ENCODE results near the gene FAM131C.
"Not testable (repeated sequence)": the region's sequence is repeated elsewhere in the genome, so short reads cannot be mapped to it uniquely, and the experiment has no call there.

Gene FAM131C, protein sequence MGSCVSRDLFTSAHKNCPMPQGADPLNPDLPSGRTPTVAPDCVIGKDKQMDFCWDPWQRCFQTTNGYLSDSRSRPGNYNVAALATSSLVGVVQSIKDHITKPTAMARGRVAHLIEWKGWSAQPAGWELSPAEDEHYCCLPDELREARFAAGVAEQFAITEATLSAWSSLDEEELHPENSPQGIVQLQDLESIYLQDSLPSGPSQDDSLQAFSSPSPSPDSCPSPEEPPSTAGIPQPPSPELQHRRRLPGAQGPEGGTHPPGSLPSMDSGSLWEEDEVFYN

DNA sequence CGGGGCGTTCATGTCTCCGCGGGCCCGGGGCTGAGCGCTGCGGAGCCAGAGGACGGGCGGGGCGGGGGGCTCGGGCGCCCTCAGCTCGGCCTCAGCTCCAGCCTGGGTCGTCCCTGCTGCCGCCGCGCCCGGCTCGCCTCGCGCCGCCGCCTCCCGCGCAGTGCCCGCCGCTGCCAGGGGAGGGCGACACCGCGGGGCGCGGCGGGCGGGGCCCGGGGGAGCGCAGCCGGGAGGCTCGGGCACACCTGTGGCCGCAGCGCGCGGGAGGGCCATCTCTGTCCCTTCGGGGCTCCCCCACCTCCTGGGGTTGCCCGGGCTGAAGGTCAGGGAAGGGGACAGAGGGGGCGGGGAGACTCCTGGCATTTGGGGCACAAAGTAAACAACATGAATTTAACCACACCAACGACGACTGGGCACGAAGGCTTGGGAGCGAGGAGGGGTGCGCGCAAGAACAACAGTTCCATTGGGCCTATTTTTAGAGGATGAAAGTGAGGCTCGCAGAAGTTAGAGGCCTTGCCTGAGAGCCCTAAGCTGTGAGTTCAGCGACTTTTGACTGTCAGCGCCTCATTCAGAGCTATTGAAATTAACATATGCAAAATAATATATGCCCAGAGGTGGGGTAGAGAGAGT lies at the start of gene FAM131C:
Gene FAM131C (minus strand): TSS at position 162 of the 630 bp plus-strand sequence. CDS start 209 bp downstream, outside the sequence.
- DNase-seq (ENCODE audit: low read depth in 2 of 2) = peak; percentile 16 to 27

- DNase-seq (ENCODE audit: low read depth in 2 of 2) = peak; percentile 55 to 59
Observed at GRCh38 chr1:16122916-16123315, 49.5 kb upstream of the FAM131C start.

- no peak for DNase-seq (ENCODE audit: low read depth in 2 of 2)
Observed at GRCh38 chr1:16122350-16122881, 49.0 kb upstream of the FAM131C start.

GRCh38 chr1:16120940-16121410 lies 47.5 kb upstream of the FAM131C start:
- no peak for DNase-seq (ENCODE audit: low read depth in 2 of 2)

GRCh38 chr1:16120407-16120806 lies 47.0 kb upstream of the FAM131C start:
- no peak for DNase-seq (ENCODE audit: low read depth in 2 of 2)

DNA sequence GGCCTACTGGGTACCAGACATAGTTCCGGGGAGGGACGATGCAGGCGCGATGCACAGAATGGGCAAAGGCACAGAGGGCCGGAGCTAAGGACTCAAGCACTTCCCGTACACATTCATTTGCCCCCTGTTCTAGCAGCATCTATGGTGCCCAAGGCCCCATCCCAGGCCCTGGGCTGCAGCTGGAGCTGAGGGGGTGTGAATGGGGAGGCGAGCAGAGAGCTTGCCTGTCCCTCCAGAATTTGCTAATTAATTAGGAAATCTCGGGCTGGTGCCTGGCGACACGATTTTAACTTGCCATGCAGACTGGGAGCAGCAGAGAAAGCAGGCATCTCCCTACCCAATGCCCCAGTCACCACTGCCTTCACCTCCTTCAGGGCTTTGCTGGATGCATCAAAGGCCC lies 46.5 kb upstream of the FAM131C start:
- no peak for DNase-seq (ENCODE audit: low read depth in 2 of 2)

DNA sequence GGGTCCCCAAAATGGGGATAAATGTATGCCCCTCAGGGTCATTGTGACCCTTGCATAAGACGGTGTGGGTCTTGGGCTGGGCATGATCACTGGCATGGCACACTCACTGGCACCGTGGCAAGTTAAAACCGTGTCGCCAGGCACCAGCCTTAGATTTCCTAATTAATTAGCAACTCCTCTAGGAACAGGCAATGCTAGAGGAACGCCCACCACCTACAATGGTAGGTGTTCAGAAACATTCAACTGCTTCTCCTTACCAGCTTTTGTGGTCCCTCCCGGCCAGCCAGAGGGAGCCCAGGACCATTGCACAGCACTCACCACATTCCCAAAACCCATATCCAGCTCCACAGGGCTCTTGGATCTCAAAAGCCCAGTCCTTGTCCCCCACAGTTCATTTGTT lies 46.1 kb upstream of the FAM131C start:
- DNase-seq (ENCODE audit: low read depth in 2 of 2) = no peak

DNA sequence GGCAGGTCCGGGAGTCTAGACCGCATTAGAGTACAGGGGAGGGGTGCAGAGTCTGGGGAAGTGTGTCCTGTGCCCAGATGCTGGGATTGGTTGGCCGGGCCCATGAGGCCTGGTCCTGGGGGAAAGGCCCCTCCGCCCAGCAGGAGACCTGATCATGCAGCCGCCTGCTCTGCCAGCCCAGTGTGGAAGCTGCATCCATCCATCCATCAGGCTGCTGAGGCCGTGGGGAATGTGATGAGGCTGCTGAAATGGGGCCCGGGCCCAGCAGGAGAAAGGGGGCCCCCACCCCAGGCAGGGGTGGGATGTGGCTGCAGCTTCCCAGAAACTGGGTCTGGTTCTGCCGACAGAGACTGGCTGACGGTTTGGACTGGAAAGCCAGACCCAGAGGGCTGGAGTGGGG lies 45.3 kb upstream of the FAM131C start:
- no peak for DNase-seq (ENCODE audit: low read depth in 2 of 2)

DNA sequence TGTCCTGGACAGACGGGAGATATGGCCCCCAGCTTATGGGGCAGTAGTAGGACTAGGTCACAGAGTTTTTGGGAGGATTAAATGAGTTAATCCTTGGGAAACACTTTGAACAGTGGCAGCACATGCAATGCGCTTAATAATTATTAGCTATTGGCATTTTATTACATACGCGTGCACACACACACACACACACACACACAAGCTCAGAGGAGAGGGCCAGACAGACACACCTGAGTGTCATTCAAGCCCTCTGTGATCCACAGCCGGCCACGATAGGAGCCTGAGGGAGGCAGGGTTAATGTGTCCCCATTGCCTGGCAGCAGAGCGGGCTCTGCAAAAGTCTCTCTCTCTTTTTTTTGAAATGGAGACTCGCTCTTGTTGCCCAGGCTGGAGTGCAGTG lies 44.5 kb upstream of the FAM131C start:
- no peak for DNase-seq (ENCODE audit: low read depth in 2 of 2)

GRCh38 chr1:16117369-16117768 lies 43.9 kb upstream of the FAM131C start:
- DNase-seq (ENCODE audit: low read depth in 2 of 2) = no peak

GRCh38 chr1:16116625-16117024 lies 43.2 kb upstream of the FAM131C start:
- DNase-seq (ENCODE audit: low read depth in 2 of 2) = no peak

- no peak for DNase-seq (ENCODE audit: low read depth in 2 of 2)
Observed at GRCh38 chr1:16116002-16116401, 42.6 kb upstream of the FAM131C start.

- no peak for DNase-seq (ENCODE audit: low read depth in 2 of 2)
Observed at GRCh38 chr1:16115468-16115983, 42.1 kb upstream of the FAM131C start.

GRCh38 chr1:16114527-16115467 lies 41.3 kb upstream of the FAM131C start:
- no peak for DNase-seq (ENCODE audit: low read depth in 2 of 2)

DNA sequence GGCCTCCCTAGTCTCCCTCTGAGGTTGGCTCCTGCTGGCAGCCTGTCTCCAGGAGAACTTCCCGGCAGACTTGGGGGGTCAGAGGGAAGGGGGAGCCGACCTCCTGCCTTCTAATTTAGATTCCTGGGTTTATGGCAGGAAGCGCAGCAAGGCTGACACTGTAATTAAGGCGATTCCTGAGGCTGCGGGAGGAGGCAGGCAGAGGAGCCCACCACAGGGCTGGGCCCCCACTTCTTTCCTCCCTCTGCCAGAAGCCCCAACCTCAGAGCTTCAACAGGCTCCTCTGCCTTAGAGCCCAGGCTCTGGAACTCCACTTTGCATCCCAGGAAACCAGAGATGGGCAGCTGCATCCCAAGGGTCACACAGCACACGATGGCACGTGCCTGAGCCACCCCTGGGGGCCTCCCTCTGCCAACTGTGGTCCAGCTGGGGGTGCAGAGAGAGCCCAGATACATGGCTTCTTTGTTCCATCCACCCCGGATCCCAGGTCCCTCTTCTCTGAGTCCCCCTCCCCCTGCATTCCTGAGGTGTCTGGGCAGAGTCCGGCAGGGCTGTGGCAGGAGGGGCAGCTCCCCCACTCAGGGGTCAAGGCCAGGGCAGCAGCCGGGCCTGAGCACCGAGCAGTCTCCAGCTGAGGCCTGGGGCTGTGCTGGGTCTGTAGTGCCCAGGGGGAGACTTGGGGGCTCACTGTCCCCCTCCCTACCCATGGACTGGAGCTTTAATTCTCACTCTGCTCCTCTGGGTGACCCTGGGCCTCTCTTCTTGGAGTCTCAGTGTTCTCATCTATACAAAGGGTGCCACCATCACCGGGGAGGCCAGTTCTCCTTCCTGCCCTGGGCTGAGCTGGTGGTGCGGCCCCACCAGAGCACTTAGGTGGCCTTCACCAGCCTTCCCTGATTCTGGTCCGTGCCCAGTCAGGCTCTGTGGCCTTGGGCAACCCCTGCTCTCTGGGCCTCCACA lies 39.4 kb upstream of the FAM131C start:
- no peak for DNase-seq (ENCODE audit: low read depth in 2 of 2)

DNA sequence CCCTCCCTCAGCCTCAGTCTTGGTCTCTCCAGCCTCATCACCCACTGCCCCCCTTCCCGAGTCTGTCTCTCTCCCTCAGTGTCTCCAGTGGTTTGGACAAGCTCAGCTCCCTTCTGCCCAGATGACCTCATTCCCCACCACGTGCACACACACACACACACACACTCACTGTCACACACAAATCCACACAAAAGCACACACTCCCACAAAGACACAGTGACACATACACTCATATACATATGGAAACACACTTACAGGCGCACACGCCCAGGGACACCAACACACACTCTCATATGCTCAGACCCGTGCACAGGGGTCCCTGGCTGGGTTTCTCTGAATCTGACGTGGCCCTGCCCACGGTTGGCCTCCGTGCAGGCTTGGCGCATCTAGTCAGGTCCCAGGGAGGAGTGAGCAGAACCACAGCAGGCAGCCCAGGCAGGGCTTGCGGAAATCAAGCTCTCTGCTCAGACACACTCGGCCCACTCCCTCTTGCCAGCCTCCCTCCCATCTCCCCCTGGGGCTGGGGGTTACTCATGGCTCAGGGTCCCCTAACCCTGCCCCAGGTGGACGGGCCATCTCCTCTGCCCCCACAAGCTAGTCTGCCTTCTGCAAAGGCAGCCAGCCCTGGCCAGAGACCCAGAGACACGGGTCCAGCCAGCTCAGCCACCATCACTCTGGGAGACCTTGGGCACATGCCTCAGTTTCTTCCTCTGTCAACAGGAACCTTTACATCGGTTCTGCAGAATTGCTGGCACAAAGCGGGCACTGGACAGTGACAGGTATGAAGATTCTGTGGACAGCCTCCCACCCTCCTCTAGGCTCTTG lies 38.5 kb upstream of the FAM131C start:
- no peak for DNase-seq (ENCODE audit: low read depth in 2 of 2)

DNA sequence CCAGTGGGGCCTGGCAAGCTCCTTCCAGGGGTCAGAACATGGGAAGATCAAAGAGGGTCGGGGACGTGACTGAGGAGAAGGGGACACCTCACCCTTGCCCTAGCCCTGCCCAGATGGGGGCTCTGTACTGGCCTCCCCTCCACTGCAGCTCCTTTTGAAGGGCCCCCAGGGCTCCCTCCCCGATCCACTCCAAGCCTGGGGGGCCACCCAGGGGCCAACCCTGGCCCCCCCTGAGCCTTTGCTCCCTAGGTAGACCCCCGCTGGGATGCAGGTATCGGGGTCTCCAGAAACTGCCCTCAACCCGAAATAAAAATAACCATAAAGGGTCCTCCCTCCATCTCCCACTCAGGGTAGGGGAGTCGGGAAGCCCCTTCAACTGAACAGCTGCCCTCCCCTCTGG lies 37.4 kb upstream of the FAM131C start:
- no peak for DNase-seq (ENCODE audit: low read depth in 2 of 2)

DNA sequence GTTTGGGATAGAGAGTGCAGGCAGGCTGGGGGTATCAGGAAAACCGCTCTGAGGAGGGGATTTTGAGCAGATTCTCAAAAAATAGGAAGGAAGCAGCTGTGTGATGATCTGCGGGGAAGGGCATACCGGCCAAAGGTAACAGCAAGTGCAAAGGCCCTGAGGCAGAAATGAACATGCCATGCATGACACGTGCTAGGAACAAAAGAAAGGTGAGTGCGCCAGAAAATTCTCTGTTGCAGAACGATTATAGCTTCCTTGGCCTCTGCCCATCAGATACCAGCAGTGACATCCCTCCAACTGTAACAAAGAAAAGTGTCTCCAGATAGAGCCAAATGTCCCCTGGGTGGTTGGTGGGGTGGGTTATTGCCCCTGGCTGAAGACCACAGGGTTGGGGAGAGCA lies 37.0 kb upstream of the FAM131C start:
- no peak for DNase-seq (ENCODE audit: low read depth in 2 of 2)

DNA sequence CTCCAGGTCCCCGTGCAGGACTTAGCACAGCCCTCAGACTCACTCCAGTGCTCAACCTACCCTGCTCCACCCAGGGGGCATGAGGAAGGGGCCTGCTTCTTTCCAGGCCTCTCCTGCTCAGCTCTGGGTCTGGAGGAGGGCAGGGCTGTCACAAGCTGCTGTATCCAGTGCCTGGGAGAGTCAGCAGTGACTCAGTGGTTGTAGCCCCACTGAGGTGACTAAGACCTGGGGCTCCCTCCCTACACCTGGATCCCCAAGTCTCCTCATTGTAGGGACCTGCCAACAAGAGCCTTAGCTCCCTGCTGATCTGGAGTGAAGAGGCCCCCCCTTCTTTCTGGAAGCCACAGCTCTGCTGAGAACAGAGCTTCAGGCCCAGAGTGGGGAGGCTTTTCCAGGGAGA lies 36.1 kb upstream of the FAM131C start:
- DNase-seq (ENCODE audit: low read depth in 2 of 2) = no peak

DNA sequence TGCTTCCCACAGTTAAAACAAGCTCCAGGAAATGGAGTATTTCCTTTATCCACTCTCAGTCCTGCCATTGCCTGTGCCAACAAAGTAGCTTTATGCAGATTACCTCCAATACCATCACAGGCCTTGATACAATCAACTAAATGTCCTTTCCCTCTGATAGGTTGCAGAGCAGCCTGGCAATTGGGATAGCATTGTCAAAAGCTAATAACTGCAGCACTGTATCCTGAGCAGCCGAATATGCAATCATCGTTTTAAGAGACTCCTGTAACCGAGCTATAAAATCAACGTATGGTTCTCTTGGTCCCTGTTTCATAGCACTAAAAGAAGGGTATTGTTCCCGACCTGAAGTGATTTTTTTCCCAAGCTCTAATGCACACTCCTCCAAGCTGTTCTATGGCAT lies 33.6 kb upstream of the FAM131C start:
- DNase-seq (ENCODE audit: low read depth in 2 of 2) = not testable (repeated sequence)
